CD4-positive, alpha-beta T cell treated with Interleukin-17A for 4 hours (primary cell): ENCODE results near the gene FNBP1L.
A peak's percentile ranks its signal among the peaks of the same experiment; 100 is the strongest.
"Not testable (repeated sequence)": the region's sequence is repeated elsewhere in the genome, so short reads cannot be mapped to it uniquely, and the experiment has no call there.

Source experiments
- DNase-seq: peaks from one replicate; pipeline ENCODE4 v3.0.0-alpha.2; 2020; ENCODE audit warnings: mixed read lengths

The FNBP1L gene

GRCh38 chr1:93446837-93447451 is 974 bp upstream of the FNBP1L start:
- peak; percentile 35 for DNase-seq

- DNase-seq = peak; percentile 25
These were observed 519 bp downstream of the FNBP1L start for GRCh38 chr1:93448292-93448982.

- DNase-seq = no peak
These were observed 1.3 kb downstream of the FNBP1L start for GRCh38 chr1:93448983-93449804.

GRCh38 chr1:93450321-93450720 is 2.4 kb downstream of the FNBP1L start:
- DNase-seq = no peak

GRCh38 chr1:93453911-93454310 is 6.0 kb downstream of the FNBP1L start:
- DNase-seq = no peak

- no peak for DNase-seq
These were observed 11.2 kb downstream of the FNBP1L start for GRCh38 chr1:93459126-93459525.

GRCh38 chr1:93461236-93461635 is 13.3 kb downstream of the FNBP1L start:
- DNase-seq = no peak

- no peak for DNase-seq
These were observed 16.0 kb downstream of the FNBP1L start for GRCh38 chr1:93463960-93464359.

- DNase-seq = not testable (repeated sequence)
These were observed 17.6 kb downstream of the FNBP1L start for GRCh38 chr1:93465371-93466082.

GRCh38 chr1:93467606-93468005 is 19.7 kb downstream of the FNBP1L start:
- no peak for DNase-seq

GRCh38 chr1:93468662-93469061 is 20.7 kb downstream of the FNBP1L start:
- no peak for DNase-seq

- DNase-seq = not testable (repeated sequence)
These were observed 21.3 kb downstream of the FNBP1L start for GRCh38 chr1:93469223-93469622.

GRCh38 chr1:93471284-93471683 is 23.4 kb downstream of the FNBP1L start:
- DNase-seq = no peak

GRCh38 chr1:93471911-93472310 is 24.0 kb downstream of the FNBP1L start:
- no peak for DNase-seq

GRCh38 chr1:93474321-93474720 is 26.4 kb downstream of the FNBP1L start:
- DNase-seq = no peak

- no peak for DNase-seq
These were observed 27.8 kb downstream of the FNBP1L start for GRCh38 chr1:93475681-93476080.

GRCh38 chr1:93479133-93479745 is 31.3 kb downstream of the FNBP1L start:
- DNase-seq = not testable (repeated sequence)

- DNase-seq = not testable (repeated sequence)
These were observed 34.0 kb downstream of the FNBP1L start for GRCh38 chr1:93481899-93482298.

- no peak for DNase-seq
These were observed 35.3 kb downstream of the FNBP1L start for GRCh38 chr1:93483200-93483599.

GRCh38 chr1:93483606-93484005 is 35.7 kb downstream of the FNBP1L start:
- no peak for DNase-seq

- no peak for DNase-seq
These were observed 40.3 kb downstream of the FNBP1L start for GRCh38 chr1:93488207-93488606.

- no peak for DNase-seq
These were observed 41.8 kb downstream of the FNBP1L start for GRCh38 chr1:93489756-93490155.

GRCh38 chr1:93490357-93490756 is 42.4 kb downstream of the FNBP1L start:
- no peak for DNase-seq
